H7 (cell line): ENCODE data around the gene OMG. TPM values are rescaled to one million over a fixed set of nuclear protein-coding genes. Genes with fewer than 3 reads are reported as not detected.
"Not testable (repeated sequence)": the region's sequence is repeated elsewhere in the genome, so short reads cannot be mapped to it uniquely, and the experiment has no call there.

Source experiments
- DNase-seq: peaks from one replicate; pipeline ENCODE4 v3.0.0; 2012
- H3K27me3 ChIP-seq: 2 replicates; pipeline ENCODE4 v1.6.0; 2011; ENCODE audit warnings: mild to moderate bottlenecking, low read length; ENCODE audit not compliant: control insufficient read depth, insufficient read depth
- H3K36me3 ChIP-seq: replicated peaks from 2 replicates; pipeline ENCODE4 v1.5.1; 2011; ENCODE audit warnings: low read length; ENCODE audit not compliant: control insufficient read depth, insufficient read depth
- H3K4me3 ChIP-seq: 2 replicates; pipeline ENCODE4 v1.5.1; 2011; ENCODE audit warnings: low read depth, mild to moderate bottlenecking, control low read depth, low read length, moderate library complexity; ENCODE audit not compliant: insufficient read depth
- total RNA-seq: library from RNA; depleted of rRNA; stranded (reverse); fragments of >200 nt; shearing (Covaris generic); gene quantifications from 2 replicates; pipeline ENCODE4 v1.2.3, GENCODE V29; 2014

OMG gene
- total RNA-seq, 1 experiment from 2014 or later: not detected

DNA sequence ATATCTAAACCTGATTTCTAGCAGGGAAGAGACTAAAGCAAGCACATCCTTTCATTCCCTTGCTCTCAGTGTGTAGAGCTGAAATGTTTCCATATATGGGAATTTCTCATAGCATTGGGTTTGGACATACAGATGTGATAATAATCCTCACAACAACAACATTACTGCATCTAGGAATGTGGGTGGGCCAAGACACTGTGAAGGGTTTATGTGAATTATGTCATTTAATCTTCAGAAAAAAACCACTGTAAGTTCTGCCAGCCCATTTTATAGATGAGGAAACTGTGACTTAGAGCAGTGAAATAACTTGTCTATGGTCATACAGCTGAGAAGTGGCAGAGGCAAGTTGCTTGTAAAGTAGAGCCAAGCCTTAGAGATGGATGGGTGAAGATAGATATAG, 5.2 kb downstream of the OMG start:
- Histone ChIP-seq H3K36me3 (no peaks in the 10 kb centered on the region), H3K4me3 (no peak overlapping the region), H3K27me3 (no peaks in the 10 kb centered on the region)
- no peak for DNase-seq

DNA sequence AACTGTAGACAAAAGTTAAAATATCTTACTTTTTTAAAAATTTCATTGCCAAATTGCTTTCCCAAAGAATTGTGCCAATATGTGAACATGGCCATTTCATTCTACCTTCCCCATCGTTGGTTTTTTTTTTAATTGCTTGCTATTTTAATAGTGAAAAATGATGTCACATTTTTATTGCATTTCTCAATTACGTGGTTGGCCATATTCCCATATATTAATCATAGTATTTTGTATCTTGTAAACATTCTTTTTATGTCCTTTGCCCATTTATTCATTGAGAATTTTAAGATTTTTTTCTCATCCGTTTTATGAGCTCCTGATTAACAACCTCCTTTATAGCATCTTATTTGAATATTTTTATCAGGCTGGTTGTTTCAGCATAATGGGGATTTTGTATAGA, 7.2 kb downstream of the OMG start:
- no peak overlapping the region for H3K4me3 ChIP-seq
- H3K36me3 ChIP-seq: no peaks in the 10 kb centered on the region
- H3K27me3 ChIP-seq: no peaks in the 10 kb centered on the region
- DNase-seq: no peak

DNA sequence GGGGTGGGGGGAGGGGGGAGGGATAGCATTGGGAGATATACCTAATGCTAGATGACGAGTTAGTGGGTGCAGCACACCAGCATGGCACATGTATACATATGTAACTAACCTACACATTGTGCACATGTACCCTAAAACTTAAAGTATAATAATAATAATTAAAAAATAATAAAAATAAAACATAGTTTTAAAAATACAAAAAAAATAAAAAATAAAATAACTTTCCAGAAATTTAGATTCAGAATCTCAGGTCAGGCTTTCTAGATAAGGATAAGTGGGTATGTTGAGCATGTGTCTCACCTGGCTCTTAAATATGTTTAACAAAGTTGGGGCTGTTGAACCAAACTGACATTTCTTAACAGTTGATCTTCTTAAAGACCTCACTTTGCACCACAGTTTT, 9.1 kb downstream of the OMG start:
- H3K36me3 ChIP-seq, H3K4me3 ChIP-seq, DNase-seq, H3K27me3 ChIP-seq: not testable (repeated sequence)

DNA sequence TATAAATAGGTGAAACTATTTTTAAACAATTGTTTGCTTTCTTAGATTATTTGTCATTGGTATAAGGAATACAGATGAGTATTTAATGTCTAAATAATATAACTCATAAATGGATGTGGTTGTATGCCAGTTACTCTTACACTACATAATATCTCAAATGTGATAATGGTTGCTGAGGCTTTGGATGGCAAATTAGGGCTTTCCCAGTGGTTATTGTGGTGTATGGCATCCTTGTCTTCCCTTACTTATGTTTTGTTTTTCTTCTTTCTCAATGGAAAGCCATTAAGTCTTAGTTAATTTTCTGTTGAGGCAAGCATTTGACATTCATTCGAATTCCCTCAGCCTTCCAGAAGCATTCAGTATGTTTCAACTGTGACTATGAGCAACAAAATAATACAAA, 10.5 kb downstream of the OMG start:
- no peaks in the 10 kb centered on the region for H3K36me3 ChIP-seq
- no peak overlapping the region for H3K4me3 ChIP-seq
- no peak for DNase-seq
- no peaks in the 10 kb centered on the region for H3K27me3 ChIP-seq

DNA sequence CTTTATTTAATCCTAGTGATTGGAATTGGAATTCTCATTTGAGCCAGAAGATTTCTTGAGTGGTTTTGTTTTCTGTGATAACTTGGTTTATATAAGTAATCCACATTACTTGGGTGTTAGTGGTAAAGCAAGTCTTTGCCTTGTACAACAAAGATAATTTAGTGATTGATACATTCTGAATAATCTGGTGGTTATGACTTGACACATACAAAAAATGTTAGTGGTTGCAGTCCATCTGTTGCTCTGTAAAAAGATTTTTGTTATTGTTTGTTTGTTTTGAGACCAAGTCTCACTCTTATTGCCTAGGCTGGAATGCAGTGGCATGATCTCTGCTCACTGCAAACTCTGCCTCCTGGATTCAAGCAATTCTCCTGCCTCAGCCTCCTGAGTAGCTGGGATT, 13.2 kb downstream of the OMG start:
- Histone ChIP-seq H3K36me3 (no peaks in the 10 kb centered on the region), H3K27me3 (no peaks in the 10 kb centered on the region), H3K4me3 (no peak overlapping the region)
- no peak for DNase-seq

DNA sequence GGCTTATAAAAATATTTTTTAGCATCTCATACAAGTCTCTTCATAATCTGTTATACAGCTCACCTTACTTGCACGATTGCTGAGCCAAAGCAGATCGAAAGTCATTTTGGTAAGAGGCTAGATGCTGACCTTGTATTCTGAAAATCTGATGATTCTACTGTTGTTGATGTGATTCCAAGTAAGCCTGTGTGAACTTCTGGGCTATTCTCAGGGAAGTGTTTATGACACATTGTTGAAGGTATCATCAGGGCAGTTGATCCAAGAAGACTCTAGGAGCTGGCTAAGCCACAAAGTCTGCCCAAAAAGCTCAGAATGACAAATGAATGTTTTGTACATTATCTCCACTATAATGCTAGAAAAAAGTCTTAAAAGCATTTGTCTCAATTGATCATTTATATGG, 16.0 kb downstream of the OMG start:
- Histone ChIP-seq H3K36me3 (no peaks in the 10 kb centered on the region), H3K27me3 (no peaks in the 10 kb centered on the region), H3K4me3 (no peak overlapping the region)
- no peak for DNase-seq

DNA sequence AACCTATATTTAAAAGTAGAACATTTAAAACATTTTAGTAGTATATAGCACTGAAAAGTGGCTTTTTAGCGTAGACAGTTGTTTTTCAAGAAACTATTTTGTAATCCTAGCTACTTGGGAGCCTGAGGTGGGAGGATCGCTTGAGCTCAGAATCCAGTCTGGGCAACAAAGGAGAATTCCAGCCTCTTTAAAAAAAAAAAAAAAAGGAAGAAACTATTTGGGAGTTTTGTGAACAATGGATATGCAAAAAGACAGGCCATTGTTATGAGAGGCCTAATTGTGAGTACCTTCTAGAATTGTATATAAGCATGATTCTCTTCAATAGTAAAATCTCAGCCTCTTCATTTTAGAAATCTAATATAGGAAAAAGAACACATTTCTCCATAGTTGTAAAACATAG, 17.6 kb downstream of the OMG start:
- H3K27me3 ChIP-seq: no peaks in the 10 kb centered on the region
- H3K4me3 ChIP-seq: no peak overlapping the region
- H3K36me3 ChIP-seq: no peaks in the 10 kb centered on the region
- DNase-seq: peak; percentile 10

DNA sequence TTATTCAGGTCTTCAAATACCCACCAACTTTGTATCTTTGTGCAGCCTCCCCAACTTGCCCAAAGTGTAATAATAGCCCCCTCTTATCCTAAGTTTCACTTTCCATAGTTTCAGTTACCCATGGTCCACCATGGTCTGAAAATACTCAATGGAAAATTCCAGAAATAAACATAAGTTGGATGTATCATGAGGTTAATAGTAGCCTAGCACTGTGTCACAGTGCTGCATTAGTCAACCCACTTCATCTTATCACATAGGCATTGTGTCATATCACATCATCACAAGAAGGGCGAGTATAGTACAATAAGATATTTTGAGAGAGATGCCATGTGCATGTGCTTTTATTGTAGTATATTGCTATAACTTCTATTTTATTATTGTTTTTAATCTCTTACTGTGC, 21.9 kb downstream of the OMG start:
- Histone ChIP-seq H3K36me3 (no peaks in the 10 kb centered on the region), H3K4me3 (no peak overlapping the region), H3K27me3 (no peaks in the 10 kb centered on the region)
- no peak for DNase-seq

DNA sequence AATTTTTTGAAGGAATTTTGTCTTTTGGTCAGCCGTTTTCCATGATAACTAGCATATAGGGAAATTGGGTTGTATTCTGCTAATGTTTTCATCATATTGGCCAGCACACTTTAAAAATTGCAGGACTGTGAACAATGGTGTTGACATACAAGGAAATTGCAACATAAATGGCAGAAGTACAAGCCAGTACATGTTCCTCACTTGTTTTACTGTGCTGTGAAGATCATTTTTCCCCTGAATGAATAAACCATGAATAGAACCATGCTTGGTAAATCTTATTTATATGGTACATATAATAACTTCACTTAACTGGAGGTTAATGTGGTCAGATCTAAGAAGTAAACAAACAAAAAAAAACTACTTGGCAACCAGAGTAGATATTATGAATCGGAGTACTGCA, 22.8 kb downstream of the OMG start:
- no peaks in the 10 kb centered on the region for H3K27me3 ChIP-seq
- no peak for DNase-seq
- H3K4me3 ChIP-seq: no peak overlapping the region
- H3K36me3 ChIP-seq: no peaks in the 10 kb centered on the region

DNA sequence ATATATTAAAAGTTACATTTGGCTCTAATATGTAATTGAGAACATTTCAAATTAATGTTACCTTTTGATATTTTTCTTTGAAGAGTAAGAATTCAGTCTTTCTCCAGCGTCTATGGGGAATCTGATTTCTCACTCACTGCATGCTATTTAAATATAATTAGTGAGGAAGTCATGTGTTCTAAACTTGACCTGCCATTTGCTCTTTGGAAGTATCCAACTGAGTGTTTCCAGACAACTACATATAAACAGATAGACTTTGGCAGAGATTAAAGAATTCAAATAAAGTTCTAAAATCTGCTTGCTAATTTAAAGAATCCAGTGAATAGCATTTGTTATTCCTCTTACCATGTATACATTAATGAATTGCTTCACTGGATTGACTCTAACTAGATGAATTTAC, 23.5 kb downstream of the OMG start:
- Histone ChIP-seq H3K27me3 (no peaks in the 10 kb centered on the region), H3K36me3 (no peaks in the 10 kb centered on the region), H3K4me3 (no peak overlapping the region)
- no peak for DNase-seq

DNA sequence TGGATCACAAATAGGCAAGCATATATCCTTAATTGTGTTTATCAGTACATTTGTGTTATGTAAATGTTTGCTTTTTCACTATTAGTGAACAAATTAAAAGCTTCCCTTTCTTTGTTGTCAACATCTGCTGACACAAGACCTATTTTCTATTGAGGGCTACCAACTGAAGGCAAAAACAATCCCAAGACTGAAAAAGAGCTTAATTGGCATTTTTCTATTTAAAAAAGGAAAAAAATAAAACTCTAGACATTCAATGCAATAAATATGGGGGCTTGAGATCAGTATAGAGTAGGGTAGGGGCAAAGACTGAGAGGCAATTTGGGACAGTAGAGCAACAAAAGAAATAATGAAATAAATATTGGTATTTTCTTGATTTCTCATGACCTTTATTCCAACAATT, 24.2 kb downstream of the OMG start:
- Histone ChIP-seq H3K36me3 (no peaks in the 10 kb centered on the region), H3K27me3 (no peaks in the 10 kb centered on the region), H3K4me3 (no peak overlapping the region)
- no peak for DNase-seq

GRCh38 chr17:31272236-31272635, 24.8 kb downstream of the OMG start:
- Histone ChIP-seq H3K36me3 (no peaks in the 10 kb centered on the region), H3K4me3 (no peak overlapping the region), H3K27me3 (no peaks in the 10 kb centered on the region)
- no peak for DNase-seq

- Histone ChIP-seq H3K36me3 (no peaks in the 10 kb centered on the region), H3K4me3 (no peak overlapping the region), H3K27me3 (no peaks in the 10 kb centered on the region)
- DNase-seq: no peak
These were observed 27.5 kb downstream of the OMG start for GRCh38 chr17:31269578-31269983.

GRCh38 chr17:31269036-31269577, 27.9 kb downstream of the OMG start:
- no peak for DNase-seq
- no peaks in the 10 kb centered on the region for H3K27me3 ChIP-seq
- H3K4me3 ChIP-seq: no peak overlapping the region
- no peaks in the 10 kb centered on the region for H3K36me3 ChIP-seq

DNA sequence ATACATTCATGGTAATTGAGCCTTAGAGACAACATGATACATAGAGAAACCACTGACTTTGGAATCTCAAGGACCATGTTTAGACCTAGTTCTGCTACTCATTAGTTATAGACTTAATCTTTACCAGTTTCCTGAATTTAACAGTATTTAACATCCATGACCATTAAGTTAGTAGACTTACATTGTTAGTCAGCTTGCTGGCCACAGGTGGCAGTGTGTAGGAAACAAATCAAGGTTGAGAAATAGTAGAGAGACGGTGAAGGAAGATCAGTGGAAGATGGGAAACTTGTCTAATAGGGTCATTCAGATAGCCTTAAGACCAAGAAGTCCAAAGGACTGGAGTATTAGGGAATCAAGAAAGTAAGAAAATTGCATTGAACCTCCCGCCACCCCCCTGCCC, 31.0 kb downstream of the OMG start:
- Histone ChIP-seq H3K36me3 (no peaks in the 10 kb centered on the region), H3K4me3 (no peak overlapping the region), H3K27me3 (no peaks in the 10 kb centered on the region)
- no peak for DNase-seq

DNA sequence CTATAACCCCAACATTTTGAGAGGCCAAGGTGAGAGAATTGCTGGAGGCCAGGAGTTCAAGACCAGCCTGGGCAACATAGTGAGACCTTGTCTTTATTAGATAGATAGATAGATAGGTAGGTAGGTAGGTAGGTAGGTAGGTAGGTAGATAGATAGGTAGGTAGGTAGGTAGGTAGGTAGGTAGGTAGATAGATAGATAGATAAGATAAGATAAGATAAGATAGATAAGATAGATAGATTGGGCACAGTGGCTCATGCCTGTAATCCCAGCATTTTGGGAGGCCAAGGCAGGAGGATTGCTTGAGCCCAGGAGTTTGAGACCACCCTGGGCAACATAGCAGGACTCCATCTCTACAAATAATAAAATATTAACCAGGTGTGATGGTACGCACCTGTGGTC, 34.1 kb downstream of the OMG start:
- DNase-seq, H3K4me3 ChIP-seq, H3K36me3 ChIP-seq, H3K27me3 ChIP-seq: not testable (repeated sequence)
